Activated naive CD8-positive, alpha-beta T cell treated with anti-CD3 and anti-CD28 coated beads, Interleukin-2, amount 50 U/mL, for 16 hours (primary cell): ENCODE results near the gene VNN1.

Experiments
- DNase-seq: peaks from one replicate; pipeline ENCODE4 v3.0.0-alpha.2; 2020; ENCODE audit warnings: low read depth, low spot score

The VNN1 gene

GRCh38 chr6:132713352-132714134 is at the start of gene VNN1:
Gene VNN1, minus strand, starts transcription at chr6:132714055. Its CDS starts 20 bp downstream, at chr6:132714035.
- no peak for DNase-seq

- DNase-seq = no peak
Observed at GRCh38 chr6:132763269-132763668, 49.4 kb upstream of the VNN1 start.

GRCh38 chr6:132760256-132760655 is 46.4 kb upstream of the VNN1 start:
- no peak for DNase-seq

- DNase-seq = no peak
Observed at GRCh38 chr6:132758689-132759088, 44.8 kb upstream of the VNN1 start.

GRCh38 chr6:132752255-132752654 is 38.4 kb upstream of the VNN1 start:
- DNase-seq = no peak

- DNase-seq = no peak
Observed at GRCh38 chr6:132751828-132752227, 38.0 kb upstream of the VNN1 start.

- no peak for DNase-seq
Observed at GRCh38 chr6:132751306-132751705, 37.5 kb upstream of the VNN1 start.

GRCh38 chr6:132750455-132751248 is 36.8 kb upstream of the VNN1 start:
- DNase-seq = no peak

- DNase-seq = no peak
Observed at GRCh38 chr6:132749111-132749510, 35.3 kb upstream of the VNN1 start.

GRCh38 chr6:132748446-132748845 is 34.6 kb upstream of the VNN1 start:
- no peak for DNase-seq

- no peak for DNase-seq
Observed at GRCh38 chr6:132746048-132746447, 32.2 kb upstream of the VNN1 start.

GRCh38 chr6:132742495-132742894 is 28.6 kb upstream of the VNN1 start:
- DNase-seq = no peak

GRCh38 chr6:132741281-132741680 is 27.4 kb upstream of the VNN1 start:
- no peak for DNase-seq

- DNase-seq = no peak
Observed at GRCh38 chr6:132736239-132736638, 22.4 kb upstream of the VNN1 start.

- no peak for DNase-seq
Observed at GRCh38 chr6:132734694-132735236, 20.9 kb upstream of the VNN1 start.

- no peak for DNase-seq
Observed at GRCh38 chr6:132733814-132734213, 20.0 kb upstream of the VNN1 start.

GRCh38 chr6:132733283-132733682 is 19.4 kb upstream of the VNN1 start:
- DNase-seq = no peak

- DNase-seq = no peak
Observed at GRCh38 chr6:132731086-132731485, 17.2 kb upstream of the VNN1 start.

GRCh38 chr6:132730560-132730959 is 16.7 kb upstream of the VNN1 start:
- no peak for DNase-seq

GRCh38 chr6:132728616-132729015 is 14.8 kb upstream of the VNN1 start:
- DNase-seq = no peak

GRCh38 chr6:132726608-132726975 is 12.7 kb upstream of the VNN1 start:
- no peak for DNase-seq

GRCh38 chr6:132725947-132726607 is 12.2 kb upstream of the VNN1 start:
- DNase-seq = no peak
